NCI-H2196 (cell line): ENCODE measurements around the gene PDXDC1.
"Not testable (repeated sequence)": the region's sequence is repeated elsewhere in the genome, so short reads cannot be mapped to it uniquely, and the experiment has no call there.

ENCODE experiments used
- DNase-seq: peaks from one replicate; lab custom pipeline; 2025; ENCODE audit not compliant: unreplicated experiment; lab: John Stamatoyannopoulos, UW

Gene PDXDC1

DNA sequence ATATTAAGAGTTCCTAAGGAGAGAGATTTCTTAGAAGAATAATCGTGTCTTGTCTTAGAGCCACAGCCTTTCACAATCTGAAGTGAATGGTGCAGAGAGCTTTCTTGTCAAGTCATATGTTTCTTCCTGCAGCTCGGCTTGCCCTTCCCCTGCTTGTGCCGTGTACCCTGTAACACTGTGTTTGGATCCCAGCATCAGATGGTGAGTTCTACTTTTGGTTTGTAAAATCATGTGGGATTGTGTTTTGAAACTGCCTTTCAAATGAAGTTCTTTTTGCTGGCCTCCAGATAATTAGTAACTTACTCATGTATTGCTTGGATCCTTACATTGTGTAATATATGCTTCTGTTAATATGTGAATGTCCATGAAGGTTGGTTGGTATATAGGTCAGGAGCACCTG is 33.8 kb downstream of the PDXDC1 start:
- DNase-seq: not testable (repeated sequence)

DNA sequence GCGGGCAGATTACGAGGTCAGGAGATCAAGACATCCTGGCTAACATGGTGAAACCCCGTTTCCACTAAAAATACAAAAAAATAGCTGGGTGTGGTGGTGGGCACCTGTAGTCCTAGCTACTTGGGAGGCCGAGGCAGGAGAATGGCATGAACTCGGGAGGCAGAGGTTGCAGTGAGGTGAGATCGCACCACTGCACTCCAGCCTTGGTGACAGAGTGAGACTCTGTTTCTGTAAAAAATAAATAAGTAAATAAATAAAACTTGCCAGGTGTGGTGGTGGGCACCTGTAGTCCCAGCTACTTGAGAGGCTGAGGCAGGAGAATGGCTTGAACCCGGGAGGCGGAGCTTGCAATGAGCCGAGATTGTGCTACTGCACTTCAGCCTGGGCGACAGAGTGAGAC is 38.1 kb downstream of the PDXDC1 start:
- DNase-seq: not testable (repeated sequence)

DNA sequence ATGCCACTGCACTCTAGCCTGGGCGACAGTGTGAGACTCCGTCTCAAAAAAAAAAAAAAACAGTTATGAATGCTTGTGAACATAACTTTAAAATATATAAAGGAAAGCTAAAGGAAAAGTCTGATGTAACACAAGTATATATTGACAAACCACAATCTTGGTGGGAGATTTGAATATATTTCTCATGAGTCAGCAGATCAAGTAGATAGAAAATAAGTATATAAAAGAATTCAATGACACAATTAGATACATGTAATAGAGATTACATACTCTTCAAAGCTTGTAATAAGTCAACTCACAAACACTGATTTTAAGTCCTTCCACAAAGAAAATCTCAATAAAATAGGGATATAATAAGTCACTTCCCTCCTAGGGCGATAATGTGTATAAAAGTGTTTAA is 40.8 kb downstream of the PDXDC1 start:
- DNase-seq: not testable (repeated sequence)

DNA sequence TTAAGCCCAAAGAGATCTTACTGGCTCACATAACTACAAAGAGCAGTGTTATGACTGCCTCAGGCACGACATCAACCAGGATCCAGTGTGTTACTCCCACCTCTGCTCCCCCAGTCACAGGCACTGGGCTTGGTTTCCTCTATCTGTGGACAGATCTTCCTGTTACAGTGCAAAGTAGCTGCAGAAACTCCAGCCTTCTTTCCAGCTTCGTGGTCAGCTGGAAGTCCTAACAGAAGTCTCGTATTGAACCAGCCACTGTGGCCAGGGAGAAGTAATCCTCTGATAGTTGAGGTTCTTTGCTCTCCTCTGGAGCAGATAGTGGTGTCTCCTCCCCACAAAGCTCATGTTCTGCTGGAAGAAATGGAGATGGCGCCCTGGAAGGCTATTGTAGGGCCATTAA is 41.5 kb downstream of the PDXDC1 start:
- DNase-seq: not testable (repeated sequence)

DNA sequence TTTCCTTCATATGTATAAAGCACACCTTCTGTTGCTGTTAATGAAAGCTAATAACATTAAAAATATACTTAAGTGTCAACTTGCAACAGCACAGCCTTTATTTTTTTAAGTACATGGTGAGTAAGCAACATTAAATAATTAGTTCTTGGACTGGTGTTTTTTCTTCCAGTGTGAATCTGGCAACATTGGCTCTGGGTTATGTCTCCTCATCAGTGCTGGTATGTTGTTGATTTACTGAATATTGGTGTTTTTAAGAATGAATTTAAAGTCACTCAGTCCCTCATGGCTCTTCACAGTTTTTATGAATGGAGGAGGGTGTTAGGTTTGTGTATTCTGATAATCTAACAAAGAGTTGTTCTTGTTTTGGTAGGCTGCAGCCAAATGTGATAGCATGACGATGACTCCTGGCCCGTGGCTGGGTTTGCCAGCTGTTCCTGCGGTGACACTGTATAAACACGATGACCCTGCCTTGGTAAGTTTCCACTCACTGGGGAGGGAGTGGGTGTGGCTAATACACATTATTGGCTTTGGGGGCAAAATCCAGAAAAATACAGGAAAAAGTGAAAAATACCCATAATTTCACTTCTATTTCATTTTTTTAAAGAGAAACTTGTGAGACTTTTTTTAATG is 42.2 kb downstream of the PDXDC1 start:
- peak; percentile 46 for DNase-seq

DNA sequence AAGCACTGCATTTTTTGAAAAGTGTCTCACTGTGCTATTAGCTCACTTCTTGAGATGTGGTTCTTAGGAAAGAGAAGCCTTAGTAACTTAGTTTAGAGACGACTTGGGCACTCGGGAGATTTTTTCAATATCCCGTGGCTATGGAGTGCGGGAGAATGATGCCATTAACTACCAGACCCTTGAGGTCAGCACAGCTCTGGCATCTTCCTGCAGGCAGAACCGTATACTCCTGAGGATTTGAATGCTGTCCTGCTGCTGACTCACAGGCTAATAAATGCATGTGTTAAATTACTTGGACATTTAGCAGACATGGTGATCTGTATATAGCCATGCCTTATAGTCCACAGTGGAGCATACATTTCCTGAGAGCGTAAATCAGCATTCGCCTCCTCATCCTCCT is 46.6 kb downstream of the PDXDC1 start:
- not testable (repeated sequence) for DNase-seq

DNA sequence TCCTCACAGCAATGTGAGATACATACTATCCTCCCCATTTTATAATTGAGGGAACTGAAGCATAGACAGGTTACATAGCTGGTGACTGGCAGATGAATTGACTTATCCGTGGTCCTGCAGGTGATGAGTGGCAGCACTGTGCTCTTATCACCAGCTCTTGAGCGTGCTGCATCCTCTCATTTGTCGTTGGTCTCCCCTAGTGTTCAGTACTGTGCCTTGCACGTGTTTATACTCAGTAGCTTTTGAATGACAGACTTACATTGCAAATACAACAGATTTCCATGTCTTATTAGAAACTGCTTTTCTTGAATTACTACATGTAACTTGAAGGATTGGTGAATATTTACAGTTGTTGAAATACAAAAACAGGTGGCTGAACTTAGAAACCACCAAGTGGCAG is 47.4 kb downstream of the PDXDC1 start:
- peak; percentile 58 for DNase-seq

DNA sequence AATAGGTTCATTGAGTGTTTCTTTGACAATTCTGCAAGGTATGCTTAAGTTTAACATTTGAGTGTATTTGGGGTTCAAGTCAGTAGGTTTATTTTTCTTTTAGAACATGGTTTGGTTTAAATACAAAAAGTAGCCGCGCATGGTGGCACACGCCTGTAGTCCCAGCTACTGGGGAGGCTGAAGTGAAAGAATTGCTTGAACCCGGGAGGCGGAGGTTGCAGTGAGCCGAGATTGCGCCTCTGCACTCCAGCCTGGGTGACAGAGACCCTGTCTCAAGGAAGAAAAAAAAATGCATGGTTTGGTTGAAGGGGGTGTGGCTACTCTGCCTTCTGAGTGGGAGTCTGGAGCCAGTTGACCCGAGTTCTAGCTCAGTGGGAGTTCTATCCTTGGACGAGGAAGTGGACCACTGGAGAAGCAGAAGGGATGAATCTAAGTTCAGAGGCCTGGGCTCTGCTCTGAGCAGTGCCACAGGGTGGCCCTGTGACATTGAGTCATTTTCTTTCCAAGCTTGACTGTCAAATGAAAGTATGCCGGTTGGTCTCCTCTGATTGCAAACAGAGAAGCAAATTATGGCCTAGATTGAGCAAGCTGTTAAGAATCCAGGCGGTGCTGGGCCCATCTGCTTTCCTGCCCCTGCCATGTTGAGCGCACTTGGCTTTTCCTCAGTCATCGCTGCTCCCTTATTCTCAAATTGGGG is 48.7 kb downstream of the PDXDC1 start:
- DNase-seq: not testable (repeated sequence)

DNA sequence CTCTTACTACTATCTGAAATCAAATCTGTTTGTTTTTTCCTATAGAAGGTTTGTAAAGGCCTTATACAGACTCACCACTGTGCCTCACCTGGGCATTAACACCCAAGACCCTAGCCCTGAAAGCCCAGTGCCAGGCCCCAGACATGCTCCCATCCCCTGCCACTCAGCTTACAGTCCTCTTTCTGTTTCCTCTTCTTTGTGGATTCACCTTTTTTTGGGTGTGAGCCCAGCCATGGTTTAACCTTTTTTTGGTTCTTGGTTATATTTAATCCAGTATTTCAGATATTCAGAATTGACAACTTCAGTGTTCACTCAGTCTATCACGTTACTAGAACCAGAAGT is 50.0 kb downstream of the PDXDC1 start:
- not testable (repeated sequence) for DNase-seq

DNA sequence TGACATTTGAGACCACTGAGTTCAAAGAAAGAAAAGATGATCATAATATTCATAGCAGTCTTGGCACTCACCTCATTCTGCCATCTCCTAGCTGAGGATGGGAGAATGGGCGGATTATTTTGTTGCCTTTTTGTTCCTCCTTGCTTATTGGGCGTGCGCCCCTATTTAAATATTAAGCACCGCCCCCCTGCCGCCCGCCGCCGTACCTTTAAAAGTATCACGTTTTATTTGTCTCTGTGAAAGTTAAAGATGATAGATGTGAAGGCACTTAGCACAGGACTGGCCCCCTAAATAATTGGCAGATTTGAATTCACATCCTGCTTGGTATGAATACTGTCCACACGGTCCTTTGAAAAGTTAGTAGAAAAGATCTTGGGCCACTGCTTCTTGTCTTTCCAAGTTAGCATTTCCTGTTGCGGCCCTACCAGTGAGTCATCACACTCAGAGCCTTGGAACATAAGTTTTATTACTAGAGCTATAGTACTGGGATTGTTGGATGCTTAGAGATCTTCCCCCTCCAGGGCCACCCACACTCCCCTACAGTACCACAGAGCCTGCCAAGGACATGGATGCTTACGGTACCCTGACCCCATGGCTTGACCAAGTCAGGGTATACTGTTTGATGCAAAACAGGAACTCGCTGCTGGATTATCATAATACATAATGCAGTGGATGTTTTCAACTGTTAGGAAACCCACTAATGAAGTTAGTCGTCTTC is 50.6 kb downstream of the PDXDC1 start:
- not testable (repeated sequence) for DNase-seq

DNA sequence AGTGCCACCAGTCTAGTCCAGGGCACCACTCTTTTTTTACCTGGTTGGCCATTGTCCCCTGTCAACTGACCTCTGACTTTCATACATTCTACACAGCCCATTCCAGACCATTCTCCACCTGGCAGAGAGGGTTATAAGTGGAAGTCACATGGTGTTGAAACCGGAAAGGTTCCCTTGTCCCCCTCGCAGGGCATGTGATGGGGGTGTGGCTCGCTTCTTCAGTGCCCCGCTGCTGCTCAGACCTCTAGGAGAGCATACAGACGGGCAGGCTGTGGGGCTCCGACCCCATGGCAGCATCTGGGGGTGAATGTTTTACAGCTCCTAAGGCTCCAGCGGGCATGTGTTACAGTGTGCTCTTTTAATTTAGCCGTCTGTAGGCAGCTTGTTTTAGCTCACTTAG is 52.2 kb downstream of the PDXDC1 start:
- DNase-seq: not testable (repeated sequence)

DNA sequence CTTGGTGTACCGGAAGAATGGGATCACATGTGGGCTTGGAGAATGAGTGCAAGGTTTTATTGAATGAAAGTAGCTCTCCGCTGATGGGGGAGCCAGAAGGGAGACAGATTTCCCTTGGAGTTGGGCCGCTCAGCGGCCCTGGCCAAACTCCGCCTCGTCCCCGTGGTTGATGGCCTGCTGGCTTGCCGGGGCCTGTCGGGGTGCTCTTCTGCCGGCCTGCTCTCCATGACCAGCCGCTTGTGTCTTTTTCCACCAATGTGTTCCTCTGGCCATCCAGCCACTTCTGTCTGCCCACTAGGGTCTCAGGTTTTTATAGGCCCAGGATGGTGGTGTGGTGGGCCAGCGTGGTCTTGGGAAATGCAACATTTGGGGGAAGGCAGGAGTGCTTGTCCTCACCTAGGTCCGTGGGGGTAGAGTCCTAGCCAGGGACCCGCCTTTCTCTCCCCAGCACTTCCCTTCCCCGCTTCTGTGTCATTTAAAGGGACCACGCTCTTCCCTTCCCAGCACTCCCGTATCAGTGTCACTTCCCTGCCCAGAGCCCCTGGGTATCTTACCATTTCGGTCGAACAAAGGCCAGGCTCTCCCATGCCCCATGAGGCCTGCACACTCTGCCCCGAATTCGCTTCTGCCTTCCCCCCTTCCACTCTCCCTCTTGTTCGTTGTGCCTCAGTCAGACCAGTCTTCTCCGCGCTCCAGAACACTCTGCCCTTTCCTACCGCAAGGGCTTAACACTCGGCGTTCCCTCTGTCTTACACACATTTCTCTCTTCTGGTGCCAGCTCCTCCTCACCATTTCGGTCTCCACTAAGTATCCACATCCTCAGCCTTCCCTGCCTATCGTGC is 52.9 kb downstream of the PDXDC1 start:
- not testable (repeated sequence) for DNase-seq

DNA sequence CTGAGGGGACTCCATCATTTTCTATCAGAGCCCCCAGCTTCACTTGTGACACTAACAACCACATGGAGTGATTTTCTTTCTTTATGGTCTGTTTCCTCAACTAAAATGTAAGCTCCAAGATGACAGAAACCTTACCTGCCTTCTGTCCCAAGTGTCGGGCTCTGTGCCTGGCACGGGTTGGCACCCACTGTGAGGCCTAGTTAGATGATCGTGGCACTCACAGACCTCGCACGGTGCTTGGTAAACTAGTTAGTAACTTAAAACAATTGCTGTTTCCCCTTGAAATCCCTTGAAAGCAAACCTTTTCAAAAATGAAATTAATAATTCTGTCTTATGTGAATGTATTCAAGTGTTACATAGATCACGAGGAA is 53.5 kb downstream of the PDXDC1 start:
- not testable (repeated sequence) for DNase-seq

DNA sequence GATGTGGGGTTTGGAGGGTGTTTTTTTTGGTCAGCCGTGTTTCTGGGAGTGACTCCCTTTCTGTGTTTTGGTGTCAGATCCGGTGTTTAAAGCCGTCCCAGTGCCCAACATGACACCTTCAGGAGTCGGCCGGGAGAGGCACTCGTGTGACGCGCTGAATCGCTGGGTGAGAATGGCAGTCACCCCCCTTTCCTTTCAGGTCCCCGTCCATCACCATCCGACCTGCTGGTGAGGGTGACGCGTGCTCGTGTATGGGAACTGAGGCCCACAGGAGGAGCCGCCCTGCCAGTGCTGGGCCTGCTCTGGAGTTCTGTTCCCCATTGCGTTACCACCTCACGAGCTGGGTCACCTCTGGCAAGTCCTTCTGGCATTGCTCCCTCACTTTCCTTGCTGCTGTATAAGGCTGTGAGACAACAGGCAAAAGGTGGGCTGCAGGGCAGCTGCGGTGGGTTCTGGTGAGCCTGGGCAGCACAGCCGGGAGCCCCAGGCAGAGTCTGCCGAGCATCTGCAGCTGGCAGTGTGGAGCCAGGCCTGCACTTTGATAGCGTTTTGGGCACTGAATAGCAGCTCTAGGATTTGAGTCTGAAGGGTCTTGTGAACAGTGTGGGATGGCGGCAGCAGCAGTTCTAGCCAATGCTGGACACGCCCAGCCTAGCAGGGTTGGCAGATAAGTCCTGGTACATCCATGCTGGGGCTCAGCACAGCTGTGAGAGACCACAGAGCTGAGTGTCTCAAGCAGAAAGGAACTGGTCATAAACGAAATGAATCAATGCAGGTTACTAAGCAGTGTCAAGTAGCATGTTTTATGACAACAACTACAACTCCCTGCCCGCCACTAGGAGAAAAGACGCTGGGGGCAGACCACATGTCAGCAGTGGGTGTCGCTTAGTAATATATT is 54.2 kb downstream of the PDXDC1 start:
- DNase-seq: not testable (repeated sequence)

DNA sequence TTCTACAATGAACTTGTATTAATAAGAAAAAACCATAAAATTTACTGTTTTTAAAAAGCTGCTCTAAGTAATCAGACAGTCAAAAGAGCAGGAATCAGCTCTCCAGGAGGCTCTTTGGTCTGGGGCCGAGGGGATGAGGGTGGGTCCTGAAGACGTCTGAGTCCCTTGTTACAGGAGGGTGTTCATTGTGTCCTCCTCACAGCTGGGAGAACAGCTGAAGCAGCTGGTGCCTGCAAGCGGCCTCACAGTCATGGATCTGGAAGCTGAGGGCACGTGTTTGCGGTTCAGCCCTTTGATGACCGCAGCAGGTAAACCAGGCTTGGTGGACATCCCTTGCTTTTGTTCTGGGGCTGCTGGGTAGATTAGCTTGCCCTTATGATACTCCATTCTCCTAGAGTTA is 54.9 kb downstream of the PDXDC1 start:
- not testable (repeated sequence) for DNase-seq

DNA sequence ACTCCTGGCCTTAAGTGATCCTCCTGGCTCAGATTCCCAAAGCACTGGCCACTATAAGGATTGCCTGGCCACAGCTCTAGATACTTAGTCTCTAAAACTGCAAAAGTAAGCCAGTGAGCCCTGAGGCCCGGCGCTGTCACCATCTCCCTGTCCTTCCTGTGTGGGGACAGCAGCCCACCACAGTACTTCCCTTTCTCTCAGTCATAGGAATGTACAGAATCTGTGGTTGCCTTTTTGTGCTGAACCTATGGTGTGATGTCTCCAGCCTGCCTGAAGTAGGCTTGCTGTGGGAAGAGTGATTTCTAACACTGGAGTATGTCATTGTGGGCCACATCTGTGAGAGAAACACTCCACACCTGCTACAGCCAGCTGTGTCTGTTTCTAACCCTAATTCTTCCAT is 56.4 kb downstream of the PDXDC1 start:
- DNase-seq: no peak

DNA sequence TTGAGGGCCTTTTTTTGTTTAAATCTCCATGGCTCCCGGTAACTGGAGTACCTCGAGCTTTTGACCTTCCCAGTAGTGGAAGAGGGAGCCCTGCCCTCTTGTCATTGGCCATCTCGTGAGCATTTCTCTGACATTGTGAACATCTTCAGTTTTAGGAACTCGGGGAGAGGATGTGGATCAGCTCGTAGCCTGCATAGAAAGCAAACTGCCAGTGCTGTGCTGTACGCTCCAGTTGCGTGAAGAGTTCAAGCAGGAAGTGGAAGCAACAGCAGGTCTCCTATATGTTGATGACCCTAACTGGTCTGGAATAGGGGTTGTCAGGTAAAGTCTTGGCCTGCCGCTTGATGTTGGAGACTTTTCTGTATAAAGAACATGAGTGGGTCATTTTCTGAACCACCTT is 56.8 kb downstream of the PDXDC1 start:
- DNase-seq: no peak

DNA sequence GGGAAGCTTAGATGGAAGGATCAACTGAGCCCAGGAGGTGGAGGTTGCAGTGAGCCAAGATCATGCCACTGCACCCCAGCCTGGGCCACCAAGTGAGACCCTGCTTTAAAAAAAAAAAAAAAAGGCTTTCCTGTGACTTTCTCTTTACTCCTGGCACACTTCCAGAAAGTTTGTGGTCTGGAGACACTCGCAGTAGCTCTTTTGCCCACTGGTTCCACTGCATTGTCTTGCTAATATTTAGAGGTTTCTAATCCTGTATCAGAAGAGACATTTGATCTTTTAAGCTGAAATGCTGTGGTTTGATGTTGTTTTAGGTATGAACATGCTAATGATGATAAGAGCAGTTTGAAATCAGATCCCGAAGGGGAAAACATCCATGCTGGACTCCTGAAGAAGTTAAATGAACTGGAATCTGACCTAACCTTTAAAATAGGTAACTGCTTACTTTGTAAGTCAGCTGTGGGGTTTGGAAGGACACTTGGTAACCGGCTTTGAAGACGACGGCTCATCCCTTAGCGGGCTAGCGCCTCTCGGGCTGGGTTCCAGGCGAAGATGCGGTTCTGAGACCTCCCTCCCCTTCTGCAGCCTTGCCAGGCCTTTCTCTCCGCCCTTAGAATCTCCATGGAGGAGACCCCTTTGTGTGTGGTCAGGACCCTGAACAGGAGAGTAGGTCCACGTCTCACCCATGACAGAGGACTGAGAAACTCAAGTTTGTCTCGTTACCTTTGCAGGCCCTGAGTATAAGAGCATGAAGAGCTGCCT is 57.9 kb downstream of the PDXDC1 start:
- peak; percentile 33 for DNase-seq

DNA sequence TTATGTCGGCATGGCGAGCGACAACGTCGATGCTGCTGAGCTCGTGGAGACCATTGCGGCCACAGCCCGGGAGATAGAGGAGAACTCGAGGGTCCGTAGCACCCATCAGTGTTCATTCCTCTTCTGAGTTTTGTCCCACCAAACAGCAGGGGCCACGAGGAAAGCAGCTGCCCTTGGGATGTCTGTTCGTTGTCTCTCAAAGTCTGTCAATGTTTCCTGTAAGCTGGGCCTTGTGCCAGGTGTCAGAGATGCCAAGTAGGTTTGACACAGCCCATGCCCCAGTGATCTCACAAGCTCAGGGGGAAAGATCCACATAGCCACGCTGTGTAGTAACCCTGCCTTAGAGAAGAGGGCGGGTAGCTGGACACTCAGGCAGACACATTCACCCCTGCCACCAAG is 58.5 kb downstream of the PDXDC1 start:
- no peak for DNase-seq
